Measurements from ENCODE around the gene SLC6A5. TPM values are rescaled to one million over a fixed set of nuclear protein-coding genes. Genes with fewer than 3 reads are reported as not detected.

The SLC6A5 gene
- total RNA-seq, 1 donor: not detected

- no peak overlapping the region for H3K4me3 ChIP-seq (ENCODE audit: low read depth, low read length)
- DNase-seq (ENCODE audit: low read depth): no peak
- no peak for TF ChIP-seq CTCF (IDR thresholded peaks at IDR 0.05; ENCODE audit: insufficient read depth, low read depth, low read length)
These were observed 34.6 kb downstream of the SLC6A5 start for GRCh38 chr11:20634044-20634443.

DNA sequence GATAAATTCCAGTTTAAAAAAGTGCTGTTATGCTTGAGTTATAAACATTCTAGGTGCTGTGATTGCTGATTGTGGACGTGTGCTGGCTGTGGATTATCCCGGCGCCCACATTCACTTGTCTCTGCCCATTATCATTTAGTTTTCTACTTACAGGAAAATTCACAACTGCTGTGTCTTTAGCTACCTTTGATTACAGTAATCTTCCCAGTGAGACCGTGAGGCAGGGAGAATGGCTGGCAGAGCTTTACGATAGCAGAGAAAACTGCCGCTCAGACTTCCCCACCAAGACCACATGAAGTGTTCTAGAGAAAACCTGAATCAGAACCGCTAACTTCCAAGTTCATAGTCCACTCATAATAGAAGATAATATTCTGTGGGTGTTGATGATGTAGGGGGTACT lies 35.4 kb downstream of the SLC6A5 start:
- TF ChIP-seq CTCF (IDR thresholded peaks at IDR 0.05; ENCODE audit: insufficient read depth, low read depth, low read length): no peak
- no peak overlapping the region for H3K4me3 ChIP-seq (ENCODE audit: low read depth, low read length)

DNA sequence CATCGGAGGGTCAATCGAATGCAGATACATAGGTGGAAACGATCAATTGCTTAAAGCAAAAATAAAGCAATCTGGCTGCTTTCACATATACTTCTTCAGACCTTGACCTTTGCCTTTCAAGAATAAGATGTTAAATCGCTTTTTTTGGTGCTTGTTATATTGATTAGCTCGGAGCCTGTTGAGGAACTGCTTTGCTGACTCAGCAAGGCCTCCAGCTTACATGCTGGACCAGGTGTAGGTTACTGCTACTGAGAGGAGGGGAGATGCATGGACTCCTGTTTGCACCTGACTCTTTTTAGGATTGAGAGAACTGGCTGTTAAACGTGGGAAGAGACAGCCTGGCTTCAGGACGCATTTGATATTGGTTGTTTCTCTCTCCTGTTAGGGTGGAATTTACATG lies 38.7 kb downstream of the SLC6A5 start:
- TF ChIP-seq CTCF (IDR thresholded peaks at IDR 0.05; ENCODE audit: insufficient read depth, low read depth, low read length): no peak
- H3K4me3 ChIP-seq (ENCODE audit: low read depth, low read length): no peak overlapping the region
- no peak for DNase-seq (ENCODE audit: low read depth)

More for the DNA sequence above, 35.4 kb downstream of the SLC6A5 start:
- DNase-seq (ENCODE audit: low read depth): no peak

- no peak for DNase-seq (ENCODE audit: low read depth)
- TF ChIP-seq CTCF (IDR thresholded peaks at IDR 0.05; ENCODE audit: insufficient read depth, low read depth, low read length): no peak
- H3K4me3 ChIP-seq (ENCODE audit: low read depth, low read length): no peak overlapping the region
These were observed 40.3 kb downstream of the SLC6A5 start for GRCh38 chr11:20639688-20640087.

DNA sequence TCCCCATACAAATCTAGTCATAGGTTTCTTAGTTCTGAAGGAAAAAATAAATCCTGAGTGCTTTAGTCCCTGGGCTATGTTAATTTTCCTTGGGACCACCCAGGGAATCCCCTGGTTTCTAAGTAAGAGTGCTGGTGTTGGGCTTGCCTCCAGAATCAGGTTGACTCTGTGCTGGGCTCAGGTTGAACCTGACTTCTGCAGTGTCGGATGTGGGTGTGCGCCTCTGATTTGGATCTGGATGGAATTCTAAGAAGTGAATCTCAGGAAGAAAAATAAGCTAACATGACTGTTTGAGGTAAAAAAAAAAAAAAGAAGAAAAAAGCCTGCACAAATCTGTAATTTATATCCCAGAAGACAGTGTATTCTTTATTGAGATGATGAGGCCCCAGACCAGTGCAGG lies 41.0 kb downstream of the SLC6A5 start:
- TF ChIP-seq CTCF (IDR thresholded peaks at IDR 0.05; ENCODE audit: insufficient read depth, low read depth, low read length): no peak
- no peak overlapping the region for H3K4me3 ChIP-seq (ENCODE audit: low read depth, low read length)
- DNase-seq (ENCODE audit: low read depth): no peak

- no peak for TF ChIP-seq CTCF (IDR thresholded peaks at IDR 0.05; ENCODE audit: insufficient read depth, low read depth, low read length)
- no peak overlapping the region for H3K4me3 ChIP-seq (ENCODE audit: low read depth, low read length)
- DNase-seq (ENCODE audit: low read depth): no peak
These were observed 45.0 kb downstream of the SLC6A5 start for GRCh38 chr11:20644360-20644759.

- peak; percentile 86 for TF ChIP-seq CTCF (IDR thresholded peaks at IDR 0.05; ENCODE audit: insufficient read depth, low read depth, low read length)
- peak; percentile 45 for DNase-seq (ENCODE audit: low read depth)
- no peak overlapping the region for H3K4me3 ChIP-seq (ENCODE audit: low read depth, low read length)
These were observed 48.7 kb downstream of the SLC6A5 start for GRCh38 chr11:20647976-20648565.

Measured in fibroblast of villous mesenchyme (primary cell).